ENCODE results near the gene USHBP1.

Gene USHBP1

DNA sequence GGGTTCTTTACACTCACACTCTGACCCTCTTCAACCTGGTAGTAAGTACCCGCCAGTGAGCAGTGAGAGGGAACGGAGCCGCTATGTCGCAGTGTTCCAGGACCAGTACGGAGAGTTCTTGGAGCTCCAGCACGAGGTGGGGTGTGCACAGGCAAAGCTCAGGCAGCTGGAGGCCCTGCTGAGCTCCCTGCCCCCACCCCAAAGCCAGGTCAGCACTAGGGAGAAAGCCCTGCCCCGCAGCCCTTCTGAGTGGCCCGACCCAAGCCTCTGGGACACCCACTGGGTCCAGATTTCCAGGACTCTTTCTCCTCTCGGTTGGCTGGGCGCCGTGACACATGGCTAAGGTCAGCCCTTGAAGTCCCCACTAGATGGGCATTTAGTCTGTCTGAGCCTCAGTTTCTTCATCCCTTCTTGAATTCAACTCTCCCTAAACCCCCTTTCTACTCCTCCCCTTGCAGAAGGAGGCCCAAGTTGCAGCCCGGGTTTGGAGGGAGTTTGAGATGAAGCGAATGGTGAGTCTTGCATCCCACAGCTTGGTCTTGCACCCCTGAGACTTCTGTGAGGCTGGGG lies 36.7 kb downstream of the USHBP1 start:
- no peak overlapping the region for H3K4me3 ChIP-seq (ENCODE audit: low read length)
- no peak for TF ChIP-seq ZNF274 (IDR thresholded peaks at IDR 0.05; ENCODE audit: low read depth, low read length)

DNA sequence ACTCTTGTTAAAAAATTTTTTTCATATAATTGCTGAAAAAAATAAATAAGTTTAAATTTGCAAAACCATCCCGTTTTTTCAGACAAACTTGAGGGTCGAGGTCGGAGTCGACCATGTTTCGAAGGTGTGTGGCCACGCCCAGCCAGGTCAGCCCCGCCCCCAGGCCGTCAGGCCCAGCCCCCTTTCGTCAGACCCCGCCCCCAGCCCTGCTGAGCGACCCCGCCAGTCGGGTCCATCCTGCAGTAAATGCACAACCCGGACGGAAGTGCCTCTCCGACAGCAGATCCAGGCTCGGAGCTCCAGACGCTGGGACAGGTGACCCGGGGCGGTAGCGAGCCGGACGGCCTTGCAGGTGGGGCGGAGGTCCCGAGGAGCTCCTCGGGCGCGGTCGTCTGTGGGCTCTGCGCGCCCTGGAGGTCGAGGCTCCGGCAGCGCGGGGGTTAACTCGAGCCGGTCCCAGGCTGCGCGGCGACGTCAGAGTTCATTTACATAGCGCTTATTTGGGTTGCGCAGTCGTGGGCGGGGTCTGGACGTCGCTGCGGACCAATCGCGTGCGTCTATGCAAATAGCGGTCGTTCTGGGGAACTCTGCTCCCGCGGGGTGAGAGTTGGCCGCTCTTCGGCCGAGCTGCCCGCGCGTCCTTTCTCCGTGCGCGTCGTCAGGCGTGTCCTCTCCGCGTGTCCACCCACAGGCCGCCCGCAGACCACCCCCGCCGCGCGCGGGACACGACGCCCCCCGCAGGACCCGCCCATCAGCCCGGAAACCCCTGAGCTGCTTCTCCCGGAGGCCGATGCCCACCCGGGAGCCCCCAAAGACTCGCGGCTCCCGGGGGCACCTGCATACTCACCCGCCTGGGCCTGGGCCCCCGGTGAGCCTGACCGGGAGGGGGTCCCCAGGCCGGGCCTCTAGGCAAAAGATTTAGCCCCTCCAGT lies 38.3 kb downstream of the USHBP1 start, which contains the start of gene OCEL1:
OCEL1 (plus strand) TSS at position 225 of the 932 bp plus-strand sequence; CDS start at position 247, 22 bp downstream.
- TF ChIP-seq ZNF274 (IDR thresholded peaks at IDR 0.05; ENCODE audit: low read depth, low read length), result no peak
- peak within 1 kb of the TSS; percentile 71 for H3K4me3 ChIP-seq (ENCODE audit: low read length)

DNA sequence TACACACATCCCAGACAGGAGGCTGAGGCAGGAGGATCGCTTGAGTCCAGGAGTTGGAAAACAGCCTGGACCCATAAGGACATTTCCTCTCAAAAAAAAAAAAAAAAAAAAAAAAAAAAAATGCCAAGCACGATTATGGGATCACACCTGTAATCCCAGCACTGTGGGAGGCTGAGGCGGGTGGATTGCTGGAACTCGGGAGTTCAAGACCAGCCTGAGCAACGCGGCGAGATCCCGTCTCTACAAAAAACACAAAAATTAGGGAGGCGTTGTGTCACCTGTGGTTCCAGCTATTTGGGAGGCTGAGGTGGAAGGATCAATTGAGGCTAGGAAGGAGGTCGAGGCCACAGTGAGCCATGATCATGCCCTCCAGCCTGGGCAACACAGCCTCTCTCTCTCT lies 39.5 kb downstream of the USHBP1 start:
- no peak overlapping the region for H3K4me3 ChIP-seq (ENCODE audit: low read length)
- TF ChIP-seq ZNF274 (IDR thresholded peaks at IDR 0.05; ENCODE audit: low read depth, low read length), result no peak

DNA sequence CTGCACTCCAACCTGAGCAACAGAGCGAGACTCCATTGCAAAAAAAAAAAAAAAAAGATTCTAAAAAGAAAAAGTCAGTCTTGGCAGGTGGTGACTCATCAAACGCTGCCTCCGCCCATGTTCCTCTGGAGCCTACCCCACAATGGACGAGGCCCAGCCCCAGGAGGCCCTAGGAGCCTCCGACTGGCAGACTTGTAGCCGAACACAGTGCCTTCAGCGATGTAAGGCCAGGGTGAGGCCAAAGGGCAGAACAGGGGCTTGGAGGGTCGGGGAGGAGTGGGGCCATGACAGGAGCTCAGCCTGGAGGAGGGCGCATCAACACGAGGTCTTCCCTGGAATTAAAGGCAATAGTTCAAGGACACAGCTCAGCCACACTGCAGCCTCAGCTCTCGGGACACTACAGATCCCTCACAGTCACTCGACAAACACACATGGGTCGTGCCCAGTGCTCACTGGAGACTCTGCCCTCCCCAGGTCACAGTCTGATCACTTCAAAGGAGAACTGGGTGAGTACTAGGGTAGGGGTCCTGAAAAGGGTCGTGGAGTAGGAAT lies 44.3 kb downstream of the USHBP1 start:
- H3K4me3 ChIP-seq (ENCODE audit: low read length), result no peak overlapping the region
- TF ChIP-seq ZNF274 (IDR thresholded peaks at IDR 0.05; ENCODE audit: low read depth, low read length), result no peak

DNA sequence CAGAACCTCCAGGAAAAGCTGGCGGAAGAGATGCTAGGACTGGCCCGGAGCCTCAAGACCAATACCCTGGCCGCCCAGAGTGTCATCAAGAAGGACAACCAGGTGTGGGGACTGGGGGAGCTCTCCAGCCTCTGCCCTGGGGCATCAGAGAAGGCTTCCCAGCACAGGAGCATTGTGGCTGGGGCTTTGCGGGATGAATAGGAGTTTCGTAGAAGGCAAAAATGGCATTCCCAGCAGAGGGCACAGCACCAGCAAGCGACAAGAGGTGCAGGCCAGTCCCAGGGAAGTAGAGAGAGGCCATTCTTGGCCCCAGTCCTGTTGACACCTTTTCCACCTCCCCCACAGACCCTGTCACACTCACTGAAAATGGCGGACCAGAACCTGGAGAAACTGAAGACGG lies 45.3 kb downstream of the USHBP1 start:
- TF ChIP-seq ZNF274 (IDR thresholded peaks at IDR 0.05; ENCODE audit: low read depth, low read length), result no peak
- H3K4me3 ChIP-seq (ENCODE audit: low read length), result no peak overlapping the region

DNA sequence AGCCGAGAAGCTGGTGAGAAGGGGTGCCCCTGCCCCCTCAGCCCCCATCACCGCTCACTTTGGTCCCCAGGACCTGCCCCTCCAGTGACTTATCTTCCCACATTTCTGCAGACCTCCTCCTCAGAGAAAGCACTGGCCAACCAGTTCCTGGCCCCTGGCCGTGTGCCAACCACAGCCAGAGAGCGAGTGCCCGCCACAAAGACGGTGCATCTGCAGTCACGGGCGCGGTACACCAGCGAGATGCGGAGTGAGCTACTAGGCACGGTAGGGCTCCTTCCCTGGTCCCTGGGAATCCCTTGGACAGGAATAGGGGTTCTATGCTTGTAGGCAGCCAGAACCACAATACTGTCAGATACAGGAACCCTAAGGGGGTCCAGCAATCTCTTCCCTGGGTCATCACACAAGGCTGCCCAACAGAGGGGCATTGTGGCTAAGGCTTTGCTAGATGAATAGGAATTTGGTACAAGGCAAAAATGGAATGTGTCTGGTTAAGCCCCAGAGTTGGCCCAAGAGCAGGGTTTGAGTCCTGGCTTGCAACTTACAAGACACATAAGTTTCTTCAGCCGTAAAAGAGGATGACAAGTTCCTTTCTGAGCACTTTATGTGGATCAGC lies 48.4 kb downstream of the USHBP1 start:
- no peak for TF ChIP-seq ZNF274 (IDR thresholded peaks at IDR 0.05; ENCODE audit: low read depth, low read length)
- peak overlapping the region; percentile 73; the same call in 1 of the 2 replicates for H3K4me3 ChIP-seq (ENCODE audit: low read length)

DNA sequence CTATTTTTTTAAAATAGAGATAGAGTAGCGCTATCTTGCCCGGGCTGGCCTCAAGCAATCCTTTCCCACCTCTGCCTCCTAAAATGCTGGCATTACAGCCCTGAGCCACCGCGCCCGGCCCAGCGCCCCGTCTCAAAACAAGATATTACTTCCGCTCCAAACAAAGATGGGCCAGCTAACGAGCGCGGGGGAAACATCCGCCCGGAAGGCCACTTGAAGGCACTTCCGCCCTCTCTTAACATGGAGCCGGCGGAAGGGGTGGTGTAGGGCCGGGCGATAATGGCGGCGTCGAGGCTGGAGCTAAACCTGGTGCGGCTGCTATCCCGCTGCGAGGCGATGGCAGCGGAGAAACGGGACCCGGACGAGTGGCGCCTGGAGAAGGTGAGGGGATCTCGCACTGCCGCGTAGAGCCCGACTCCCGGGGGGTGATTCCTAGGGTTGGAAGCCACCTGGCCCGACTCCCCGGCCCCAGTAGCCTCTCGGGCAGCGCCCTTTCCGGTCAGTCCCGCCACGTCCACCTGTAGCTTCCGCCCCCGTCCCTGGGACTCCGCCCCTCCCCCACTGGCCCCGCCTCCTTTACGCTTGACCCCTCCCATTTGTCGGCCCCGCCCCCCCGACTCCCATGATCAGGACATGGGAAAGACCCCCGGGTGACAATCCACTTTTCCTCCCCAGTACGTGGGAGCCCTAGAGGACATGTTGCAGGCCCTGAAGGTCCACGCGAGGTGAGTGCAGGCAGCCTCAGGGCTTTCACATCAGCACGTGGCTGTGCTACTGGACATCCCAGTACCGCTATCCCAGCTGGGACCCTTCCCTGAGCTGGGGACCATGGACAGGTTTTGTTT lies 49.2 kb downstream of the USHBP1 start, which contains the start of gene USE1:
USE1 (plus strand) TSS at position 231 of the 845 bp plus-strand sequence; CDS start at position 280, 49 bp downstream.
- TF ChIP-seq ZNF274 (IDR thresholded peaks at IDR 0.05; ENCODE audit: low read depth, low read length), result no peak
- H3K4me3 ChIP-seq (ENCODE audit: low read length), result peak within 1 kb of the TSS; percentile 73; the same call in 1 of the 2 replicates

DNA sequence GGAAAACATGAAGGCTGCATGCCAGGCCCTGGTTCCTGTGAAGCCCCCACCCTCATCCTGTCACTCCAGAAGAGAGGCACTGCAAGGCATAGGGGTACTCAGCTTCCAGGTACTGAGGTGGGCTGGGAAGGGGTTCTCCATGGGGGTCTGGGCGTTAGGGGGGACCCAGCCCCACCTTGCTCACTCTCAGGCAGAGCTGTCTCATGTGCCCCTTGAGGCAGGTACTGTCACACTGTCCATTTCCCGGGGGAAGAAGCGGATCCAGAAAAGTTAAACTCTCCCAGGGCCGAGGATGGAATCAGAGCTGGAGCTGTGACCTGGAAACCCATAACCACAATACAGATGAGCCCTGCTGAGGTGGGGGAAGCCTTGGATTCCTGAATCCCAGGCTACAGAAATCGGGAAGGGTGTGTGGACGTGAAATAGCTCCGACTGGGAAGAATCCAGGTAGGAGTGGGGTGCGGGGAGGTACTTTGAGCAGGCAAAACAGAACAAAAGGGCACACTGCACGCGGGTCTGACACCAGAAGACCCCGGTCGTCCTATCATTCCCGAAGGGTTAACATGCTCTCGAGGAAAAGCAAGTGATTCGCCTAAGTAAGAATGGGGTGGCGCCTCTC lies 49.9 kb downstream of the USHBP1 start:
- peak overlapping the region; percentile 73; the same call in 1 of the 2 replicates for H3K4me3 ChIP-seq (ENCODE audit: low read length)
- TF ChIP-seq ZNF274 (IDR thresholded peaks at IDR 0.05; ENCODE audit: low read depth, low read length), result no peak

DNA sequence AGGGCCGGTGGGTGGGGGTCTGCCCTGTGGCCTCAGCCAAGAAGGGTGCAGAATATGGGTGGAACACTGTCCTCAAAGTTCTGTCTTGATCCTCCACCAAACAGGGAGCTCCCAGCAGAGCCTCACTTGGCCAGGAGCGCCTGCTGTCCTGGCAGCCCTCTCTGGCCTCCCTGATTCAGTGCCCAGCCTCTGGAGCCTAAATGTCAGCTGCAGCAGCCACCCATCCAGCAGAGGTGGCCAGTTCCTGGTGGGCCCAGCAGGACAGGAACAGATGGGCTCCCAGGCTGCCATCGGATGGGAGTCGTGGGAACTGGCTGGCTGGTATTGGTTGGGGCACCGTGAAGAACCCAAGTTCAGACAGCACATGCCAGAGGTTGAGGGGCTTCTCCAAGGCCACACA lies 51.2 kb downstream of the USHBP1 start:
- no peak overlapping the region for H3K4me3 ChIP-seq (ENCODE audit: low read length)
- TF ChIP-seq ZNF274 (IDR thresholded peaks at IDR 0.05; ENCODE audit: low read depth, low read length), result no peak

DNA sequence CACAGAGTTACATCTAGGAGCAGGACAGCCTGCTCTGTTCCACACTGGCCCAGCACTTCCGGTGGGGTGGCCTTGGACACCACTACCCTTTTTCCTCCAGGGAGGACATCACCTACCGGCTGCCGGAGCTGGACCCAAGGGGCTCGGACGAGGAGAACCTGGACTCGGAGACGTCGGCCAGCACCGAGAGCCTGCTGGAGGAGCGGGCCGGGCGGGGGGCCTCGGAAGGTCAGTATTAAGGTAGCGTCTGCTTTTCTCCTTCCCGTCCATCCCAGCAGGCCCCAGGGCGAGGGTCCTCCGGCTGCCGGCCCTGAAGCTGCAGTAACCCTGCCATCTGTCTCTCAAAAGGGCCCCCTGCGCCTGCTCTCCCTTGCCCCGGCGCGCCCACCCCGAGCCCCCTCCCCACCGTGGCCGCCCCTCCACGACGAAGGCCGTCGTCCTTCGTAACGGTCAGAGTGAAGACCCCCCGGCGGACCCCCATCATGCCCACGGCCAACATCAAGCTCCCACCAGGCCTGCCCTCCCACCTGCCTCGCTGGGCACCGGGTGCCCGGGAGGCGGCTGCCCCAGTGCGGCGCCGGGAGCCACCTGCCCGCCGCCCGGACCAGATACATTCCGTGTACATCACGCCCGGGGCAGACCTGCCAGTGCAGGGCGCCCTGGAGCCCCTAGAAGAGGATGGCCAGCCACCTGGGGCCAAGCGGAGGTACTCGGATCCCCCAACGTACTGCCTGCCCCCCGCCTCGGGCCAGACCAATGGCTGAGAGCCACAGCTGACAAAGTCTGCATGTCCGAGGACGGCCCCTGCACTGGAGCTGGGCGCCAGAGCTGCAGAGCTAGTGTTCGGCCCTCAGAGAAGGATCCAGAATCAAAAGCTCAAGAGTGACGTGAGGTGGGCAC lies 52.7 kb downstream of the USHBP1 start:
- no peak for TF ChIP-seq ZNF274 (IDR thresholded peaks at IDR 0.05; ENCODE audit: low read depth, low read length)
- H3K4me3 ChIP-seq (ENCODE audit: low read length), result no peak overlapping the region

DNA sequence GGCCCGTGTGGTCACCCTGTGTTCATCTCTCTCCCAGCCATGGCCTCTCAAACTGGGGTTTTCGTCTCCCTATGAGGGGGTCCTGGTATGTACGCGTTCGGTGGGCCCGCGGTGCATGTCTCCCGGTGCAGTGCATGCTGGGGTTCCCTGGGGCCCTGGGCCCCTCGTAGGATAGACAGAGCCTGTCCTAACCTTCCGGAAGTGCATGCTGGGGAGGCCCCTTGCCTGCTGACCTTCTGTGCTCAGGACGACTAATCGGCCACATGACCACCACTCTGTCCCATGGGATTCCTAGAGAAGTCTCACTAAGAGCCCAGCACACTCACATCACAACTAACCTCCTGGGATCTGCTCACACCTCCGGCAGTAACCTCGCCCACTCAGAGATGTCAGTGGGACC lies 54.2 kb downstream of the USHBP1 start:
- H3K4me3 ChIP-seq (ENCODE audit: low read length), result no peak overlapping the region
- TF ChIP-seq ZNF274 (IDR thresholded peaks at IDR 0.05; ENCODE audit: low read depth, low read length), result no peak
